ENCODE data around the gene SFSWAP. TPM values are rescaled to one million over a fixed set of nuclear protein-coding genes. Genes with fewer than 3 reads are reported as not detected.

The SFSWAP gene
- total and polyA plus RNA-seq, 4 donors: 6.1 to 21.6 (median 10.1) TPM

DNA sequence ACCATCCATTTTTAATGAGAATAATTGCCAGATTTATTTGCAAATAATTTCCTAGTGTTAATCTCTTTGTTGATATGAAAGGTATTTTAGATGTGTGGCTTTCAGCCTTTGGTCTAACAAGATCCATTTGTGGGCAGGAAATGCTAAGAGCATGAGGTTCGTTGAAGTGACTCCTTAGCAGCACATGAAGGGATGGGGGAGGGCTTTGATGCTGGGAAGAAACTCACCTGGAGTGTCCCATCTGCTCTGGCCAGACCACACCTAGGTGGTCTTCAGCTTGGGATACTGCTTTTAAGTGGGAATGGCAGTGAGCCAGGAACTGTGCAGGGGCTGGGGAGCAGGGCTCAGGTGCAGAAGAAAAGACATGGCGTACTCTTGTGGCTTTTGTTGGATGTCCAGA, 13.6 kb downstream of the SFSWAP start:
- H3K27me3 ChIP-seq (ENCODE audit: control insufficient read depth in 4 of 4, insufficient read depth in 4 of 4, low read length in 3 of 4): no peaks in the 10 kb centered on the region
- H3K9ac ChIP-seq (ENCODE audit: low read depth in 1 of 2, low read length in 2 of 2): no peak overlapping the region
- TF ChIP-seq CTCF (IDR thresholded peaks at IDR 0.05; ENCODE audit: low read depth, low read length, missing input control) (no peak), YY1 (IDR thresholded peaks at IDR 0.05) (no peak), HNF4G (IDR thresholded peaks at IDR 0.05) (no peak), HNF4A (conservative IDR thresholded peaks at IDR 0.05) (no peak), MAX (IDR thresholded peaks at IDR 0.05) (no peak), REST (IDR thresholded peaks at IDR 0.05) (no peak), RXRA (IDR thresholded peaks at IDR 0.05) (no peak), FOXA1 (IDR thresholded peaks at IDR 0.05) (no peak), EGR1 (IDR thresholded peaks at IDR 0.05; ENCODE audit: low read depth in 2 of 2) (no peak), NR2F2 (IDR thresholded peaks at IDR 0.05) (no peak), FOXA2 (IDR thresholded peaks at IDR 0.05) (no peak), JUND (IDR thresholded peaks at IDR 0.05) (no peak)
- no peaks in the 10 kb centered on the region for H3K9me3 ChIP-seq (ENCODE audit: control insufficient read depth in 4 of 4, low read length in 3 of 4)
- WGBS: 83% methylated on average over 2 of the region's 2 CpGs
- peaks cover 17 to 85% (median 59%) of the 10 kb centered on the region in 4 donors for H3K36me3 ChIP-seq (ENCODE audit: control insufficient read depth in 4 of 4, insufficient read depth in 3 of 4, low read depth in 1 of 4, low read length in 3 of 4)
- no peak overlapping the region for H3K27ac ChIP-seq (ENCODE audit: low read depth in 1 of 2, low read length in 2 of 2)
- no peak overlapping the region for H3K4me3 ChIP-seq (ENCODE audit: low read depth in 1 of 3, low read length in 3 of 3)
- no peaks in the 10 kb centered on the region for H3K4me1 ChIP-seq (ENCODE audit: control insufficient read depth in 4 of 4, insufficient read depth in 4 of 4, low read length in 3 of 4)
- DNase-seq (ENCODE audit: low spot score): no peak

- no peaks in the 10 kb centered on the region for H3K4me1 ChIP-seq (ENCODE audit: control insufficient read depth in 4 of 4, insufficient read depth in 4 of 4, low read length in 3 of 4)
- no peak for DNase-seq (ENCODE audit: low spot score)
- H3K36me3 ChIP-seq (ENCODE audit: control insufficient read depth in 4 of 4, insufficient read depth in 3 of 4, low read depth in 1 of 4, low read length in 3 of 4): peaks cover 22 to 85% (median 59%) of the 10 kb centered on the region in 4 donors
- TF ChIP-seq RAD21 (IDR thresholded peaks at IDR 0.05) (no peak), SP1 (IDR thresholded peaks at IDR 0.05) (no peak), GABPA (IDR thresholded peaks at IDR 0.05 in 1 of 2, conservative IDR thresholded peaks at IDR 0.05 in 1 of 2) (no peak), FOXA1 (IDR thresholded peaks at IDR 0.05) (no peak), YY1 (IDR thresholded peaks at IDR 0.05) (no peak), NR2F2 (IDR thresholded peaks at IDR 0.05) (no peak), REST (IDR thresholded peaks at IDR 0.05) (no peak), HNF4G (IDR thresholded peaks at IDR 0.05) (no peak), FOXA2 (IDR thresholded peaks at IDR 0.05) (no peak), MAX (IDR thresholded peaks at IDR 0.05) (no peak), EGR1 (IDR thresholded peaks at IDR 0.05; ENCODE audit: low read depth in 2 of 2) (no peak), CTCF (IDR thresholded peaks at IDR 0.05; ENCODE audit: low read depth, low read length, missing input control) (no peak), JUND (IDR thresholded peaks at IDR 0.05) (no peak), ATF3 (IDR thresholded peaks at IDR 0.05) (no peak), HNF4A (conservative IDR thresholded peaks at IDR 0.05) (no peak)
- TF ChIP-seq, protein P1, sequence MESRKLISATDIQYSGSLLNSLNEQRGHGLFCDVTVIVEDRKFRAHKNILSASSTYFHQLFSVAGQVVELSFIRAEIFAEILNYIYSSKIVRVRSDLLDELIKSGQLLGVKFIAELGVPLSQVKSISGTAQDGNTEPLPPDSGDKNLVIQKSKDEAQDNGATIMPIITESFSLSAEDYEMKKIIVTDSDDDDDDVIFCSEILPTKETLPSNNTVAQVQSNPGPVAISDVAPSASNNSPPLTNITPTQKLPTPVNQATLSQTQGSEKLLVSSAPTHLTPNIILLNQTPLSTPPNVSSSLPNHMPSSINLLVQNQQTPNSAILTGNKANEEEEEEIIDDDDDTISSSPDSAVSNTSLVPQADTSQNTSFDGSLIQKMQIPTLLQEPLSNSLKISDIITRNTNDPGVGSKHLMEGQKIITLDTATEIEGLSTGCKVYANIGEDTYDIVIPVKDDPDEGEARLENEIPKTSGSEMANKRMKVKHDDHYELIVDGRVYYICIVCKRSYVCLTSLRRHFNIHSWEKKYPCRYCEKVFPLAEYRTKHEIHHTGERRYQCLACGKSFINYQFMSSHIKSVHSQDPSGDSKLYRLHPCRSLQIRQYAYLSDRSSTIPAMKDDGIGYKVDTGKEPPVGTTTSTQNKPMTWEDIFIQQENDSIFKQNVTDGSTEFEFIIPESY (IDR thresholded peaks at IDR 0.05): no peak
- no peak overlapping the region for H3K4me3 ChIP-seq (ENCODE audit: low read depth in 1 of 3, low read length in 3 of 3)
- WGBS: 97% methylated on average over 11 of the region's 11 CpGs
- no peaks in the 10 kb centered on the region for H3K27me3 ChIP-seq (ENCODE audit: control insufficient read depth in 4 of 4, insufficient read depth in 4 of 4, low read length in 3 of 4)
- no peak overlapping the region for H3K27ac ChIP-seq (ENCODE audit: low read depth in 1 of 2, low read length in 2 of 2)
- no peaks in the 10 kb centered on the region for H3K9me3 ChIP-seq (ENCODE audit: control insufficient read depth in 4 of 4, low read length in 3 of 4)
- no peak overlapping the region for H3K9ac ChIP-seq (ENCODE audit: low read depth in 1 of 2, low read length in 2 of 2)
These were observed 14.6 kb downstream of the SFSWAP start for GRCh38 chr12:131725503-131725902.
